ENCODE measurements around the gene ZNF324. TPM values are rescaled to one million over a fixed set of nuclear protein-coding genes. Genes with fewer than 3 reads are reported as not detected.

ZNF324 gene
- total and polyA plus RNA-seq, 2 of the 13 experiments (the other 11 are each of a cell fraction or from before 2014, with no cell fraction given), result 1.1 to 4.7 TPM

- TF ChIP-seq ZSCAN20 (CRISPR knock-in tag; IDR thresholded peaks at IDR 0.05; ENCODE audit: borderline replicate concordance) (no peak), MYPOP (CRISPR knock-in tag; IDR thresholded peaks at IDR 0.05) (0 out of 2 replicates have a peak, but pooled peaks have one; percentile 15), ZNF546 (CRISPR knock-in tag; conservative IDR thresholded peaks at IDR 0.05) (no peak), GATA4 (IDR thresholded peaks at IDR 0.05; ENCODE audit: borderline replicate concordance, low read depth) (no peak), MTERF4 (CRISPR knock-in tag; IDR thresholded peaks at IDR 0.05) (no peak), ZFX (CRISPR knock-in tag; IDR thresholded peaks at IDR 0.05; ENCODE audit: low read depth) (0 out of 2 replicates have a peak, but pooled peaks have one; percentile 61), ZXDC (CRISPR knock-in tag; IDR thresholded peaks at IDR 0.05) (no peak), TMF1 (CRISPR knock-in tag; IDR thresholded peaks at IDR 0.05; ENCODE audit: low read depth) (no peak), MEIS2 (CRISPR knock-in tag; IDR thresholded peaks at IDR 0.05) (no peak), ZBTB2 (CRISPR knock-in tag; IDR thresholded peaks at IDR 0.05; ENCODE audit: low read depth) (no peak), ZBTB33 (CRISPR knock-in tag; IDR thresholded peaks at IDR 0.05) (no peak), POGK (CRISPR knock-in tag; conservative IDR thresholded peaks at IDR 0.05) (no peak), ZZZ3 (CRISPR knock-in tag; IDR thresholded peaks at IDR 0.05; ENCODE audit: borderline replicate concordance) (no peak), MLXIP (CRISPR knock-in tag; IDR thresholded peaks at IDR 0.05; ENCODE audit: borderline replicate concordance) (no peak)
These were observed 43.4 kb downstream of the ZNF324 start (continued) for GRCh38 chr19:58510084-58510862.
